Measurements from ENCODE around the gene ZNF692. TPM values are rescaled to one million over a fixed set of nuclear protein-coding genes. Genes with fewer than 3 reads are reported as not detected.

ZNF692 gene
- total RNA-seq, 1 experiment from 2014 or later = 48.5 TPM

GRCh38 chr1:248872752-248873408, 14.0 kb upstream of the ZNF692 start:
- Histone ChIP-seq H3K4me3 (ENCODE audit: low read depth, low read length) (peak overlapping the region; percentile 40), H3K27me3 (replicated peaks; ENCODE audit: control insufficient read depth, insufficient read depth, low read length) (no peaks in the 10 kb centered on the region), H3K4me1 (peaks cover 6% of the 10 kb centered on the region; the same call in 1 of the 2 replicates), H3K9me3 (no peaks in the 10 kb centered on the region), H3K36me3 (ENCODE audit: control insufficient read depth, insufficient read depth, low read length) (no peaks in the 10 kb centered on the region)
- Mint-ChIP-seq H3K9me3 (ENCODE audit: unreplicated experiment) (no peaks in the 10 kb centered on the region), H3K27ac (ENCODE audit: unreplicated experiment) (peak overlapping the region; percentile 95), H3K4me1 (ENCODE audit: low read depth, unreplicated experiment) (peaks cover 25% of the 10 kb centered on the region), H3K4me3 (ENCODE audit: unreplicated experiment) (peak overlapping the region; percentile 98), H3K36me3 (ENCODE audit: insufficient read depth, unreplicated experiment) (peaks cover 30% of the 10 kb centered on the region), H3K27me3 (ENCODE audit: insufficient read depth, unreplicated experiment) (peaks cover 4% of the 10 kb centered on the region)
- ChIA-PET POLR2A (interaction anchor here (0.6 to 3.2 kb wide), 6 partner anchors 14 to 47 kb away, joined by 3 to 15 read pairs (median 5); partner anchors contain the start of genes PGBD2, SH3BP5L, ZNF672 and ZNF692), CTCF (interaction anchor here (1.3 to 2.5 kb wide), 2 partner anchors 14 to 47 kb away, joined by 4 to 19 read pairs; partner anchors contain the start of genes SH3BP5L and ZNF692)
- BruUV-seq (replicated peaks) = no TSS peak
- no peak for TF ChIP-seq CTCF (IDR thresholded peaks at IDR 0.05; ENCODE audit: insufficient read depth in 1 of 2, low read depth in 1 of 2, low read length in 1 of 2, severe bottlenecking in 1 of 2, unreplicated experiment in 1 of 2)
- DNase-seq = peak; percentile 78 to 88
- intact Hi-C loops (cut with micrococcal nuclease; ENCODE audit: unreplicated experiment) = loop anchor here (1.0 kb wide), 4 partner anchors 10 to 47 kb away; no protein-coding TSS in a partner anchor

- ChIA-PET POLR2A (interaction anchor here (3.2 kb wide), 1 partner anchor 34 kb away, joined by 15 read pairs; the partner anchor contains the start of gene ZNF672), CTCF (no interaction called here)
- Mint-ChIP-seq H3K4me1 (ENCODE audit: low read depth, unreplicated experiment) (peaks cover 25% of the 10 kb centered on the region), H3K9me3 (ENCODE audit: unreplicated experiment) (no peaks in the 10 kb centered on the region), H3K4me3 (ENCODE audit: unreplicated experiment) (peak overlapping the region; percentile 98), H3K27ac (ENCODE audit: unreplicated experiment) (peak overlapping the region; percentile 95), H3K27me3 (ENCODE audit: insufficient read depth, unreplicated experiment) (peaks cover 4% of the 10 kb centered on the region), H3K36me3 (ENCODE audit: insufficient read depth, unreplicated experiment) (peaks cover 30% of the 10 kb centered on the region)
- no peak for DNase-seq
- Histone ChIP-seq H3K27me3 (replicated peaks; ENCODE audit: control insufficient read depth, insufficient read depth, low read length) (no peaks in the 10 kb centered on the region), H3K4me1 (peaks cover 6% of the 10 kb centered on the region; the same call in 1 of the 2 replicates), H3K9me3 (no peaks in the 10 kb centered on the region), H3K4me3 (ENCODE audit: low read depth, low read length) (peak overlapping the region; percentile 12; the same call in 1 of the 2 replicates), H3K36me3 (ENCODE audit: control insufficient read depth, insufficient read depth, low read length) (no peaks in the 10 kb centered on the region)
- TF ChIP-seq CTCF (IDR thresholded peaks at IDR 0.05; ENCODE audit: insufficient read depth in 1 of 2, low read depth in 1 of 2, low read length in 1 of 2, severe bottlenecking in 1 of 2, unreplicated experiment in 1 of 2) = no peak
- intact Hi-C loops (cut with micrococcal nuclease; ENCODE audit: unreplicated experiment) = no loop called here
- no TSS peak for BruUV-seq (replicated peaks)
These were observed 13.0 kb upstream of the ZNF692 start for GRCh38 chr1:248871837-248872401.

GRCh38 chr1:248862998-248863881, 4.4 kb upstream of the ZNF692 start:
- BruUV-seq (replicated peaks) = no TSS peak
- no peaks in the 10 kb centered on the region for H3K27me3 Mint-ChIP-seq (ENCODE audit: insufficient read depth, unreplicated experiment)
- H3K9me3 Mint-ChIP-seq (ENCODE audit: unreplicated experiment) = no peaks in the 10 kb centered on the region
- H3K36me3 Mint-ChIP-seq (ENCODE audit: insufficient read depth, unreplicated experiment) = peaks cover 14% of the 10 kb centered on the region
- H3K27ac Mint-ChIP-seq (ENCODE audit: unreplicated experiment) = no peak overlapping the region
- Histone ChIP-seq H3K4me3 (ENCODE audit: low read depth, low read length) (peak overlapping the region; percentile 51), H3K9me3 (no peaks in the 10 kb centered on the region), H3K27me3 (replicated peaks; ENCODE audit: control insufficient read depth, insufficient read depth, low read length) (no peaks in the 10 kb centered on the region), H3K4me1 (peaks cover 15% of the 10 kb centered on the region), H3K36me3 (ENCODE audit: control insufficient read depth, insufficient read depth, low read length) (no peaks in the 10 kb centered on the region)
- DNase-seq = peak; percentile 81 to 84
- POLR2A ChIA-PET = no interaction called here
- H3K4me3 Mint-ChIP-seq (ENCODE audit: unreplicated experiment) = peak overlapping the region; percentile 67
- TF ChIP-seq CTCF (IDR thresholded peaks at IDR 0.05; ENCODE audit: insufficient read depth in 1 of 2, low read depth in 1 of 2, low read length in 1 of 2, severe bottlenecking in 1 of 2, unreplicated experiment in 1 of 2) = no peak
- peaks cover 16% of the 10 kb centered on the region for H3K4me1 Mint-ChIP-seq (ENCODE audit: low read depth, unreplicated experiment)
- intact Hi-C loops (cut with micrococcal nuclease; ENCODE audit: unreplicated experiment) = loop anchor here (1.0 kb wide), 3 partner anchors 10 to 43 kb away; partner anchors contain the start of genes PGBD2 and ZNF672
- CTCF ChIA-PET = no interaction called here
